Coronary artery (tissue), 2 donors: Measurements from ENCODE around the gene LCLAT1.

Source experiments
- DNase-seq: peaks from one replicate; pipeline ENCODE4 v3.0.0-alpha.2; 2017; ENCODE audit warnings: low spot score
- H3K27ac ChIP-seq, 2 donors: fragments of 200-600 bp; sonication (generic); one replicate each; pipeline ENCODE4 v1.5.1; 2016 to 2019
- H3K4me3 ChIP-seq: fragments of 200-600 bp; sonication (generic); 2 replicates; pipeline ENCODE4 v1.5.1; 2016; ENCODE audit warnings: mild to moderate bottlenecking, moderate library complexity
- TF ChIP-seq, protein P1 (sequence below): fragments of 200-600 bp; sonication (generic); IDR thresholded peaks from one replicate; pipeline ENCODE4 v1.5.1; 2019; ENCODE audit warnings: antibody characterized with exemption

The LCLAT1 gene

DNA sequence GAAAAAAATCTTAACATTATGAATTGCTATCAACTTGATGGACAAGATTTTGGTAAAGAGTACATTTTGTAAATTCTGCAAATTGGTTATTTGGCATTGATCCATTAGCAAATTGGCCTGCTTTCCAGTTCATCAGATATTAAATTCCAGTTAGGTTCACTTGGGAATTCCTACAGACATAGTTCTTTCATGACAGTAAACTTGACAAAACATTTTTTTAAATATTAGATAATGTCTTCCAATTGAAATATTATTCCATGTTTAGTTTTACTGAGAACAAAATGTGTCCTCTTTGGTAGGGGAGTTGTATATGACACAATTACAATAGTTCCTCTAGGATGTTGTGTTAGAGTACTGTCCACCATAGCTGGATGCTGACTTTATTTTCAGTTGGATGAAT, 141.9 kb downstream of the LCLAT1 start:
- DNase-seq = no peak
- Histone ChIP-seq H3K4me3 (no peak overlapping the region), H3K27ac (no peak overlapping the region)
- TF ChIP-seq, protein P1, sequence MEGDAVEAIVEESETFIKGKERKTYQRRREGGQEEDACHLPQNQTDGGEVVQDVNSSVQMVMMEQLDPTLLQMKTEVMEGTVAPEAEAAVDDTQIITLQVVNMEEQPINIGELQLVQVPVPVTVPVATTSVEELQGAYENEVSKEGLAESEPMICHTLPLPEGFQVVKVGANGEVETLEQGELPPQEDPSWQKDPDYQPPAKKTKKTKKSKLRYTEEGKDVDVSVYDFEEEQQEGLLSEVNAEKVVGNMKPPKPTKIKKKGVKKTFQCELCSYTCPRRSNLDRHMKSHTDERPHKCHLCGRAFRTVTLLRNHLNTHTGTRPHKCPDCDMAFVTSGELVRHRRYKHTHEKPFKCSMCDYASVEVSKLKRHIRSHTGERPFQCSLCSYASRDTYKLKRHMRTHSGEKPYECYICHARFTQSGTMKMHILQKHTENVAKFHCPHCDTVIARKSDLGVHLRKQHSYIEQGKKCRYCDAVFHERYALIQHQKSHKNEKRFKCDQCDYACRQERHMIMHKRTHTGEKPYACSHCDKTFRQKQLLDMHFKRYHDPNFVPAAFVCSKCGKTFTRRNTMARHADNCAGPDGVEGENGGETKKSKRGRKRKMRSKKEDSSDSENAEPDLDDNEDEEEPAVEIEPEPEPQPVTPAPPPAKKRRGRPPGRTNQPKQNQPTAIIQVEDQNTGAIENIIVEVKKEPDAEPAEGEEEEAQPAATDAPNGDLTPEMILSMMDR = no peak

DNA sequence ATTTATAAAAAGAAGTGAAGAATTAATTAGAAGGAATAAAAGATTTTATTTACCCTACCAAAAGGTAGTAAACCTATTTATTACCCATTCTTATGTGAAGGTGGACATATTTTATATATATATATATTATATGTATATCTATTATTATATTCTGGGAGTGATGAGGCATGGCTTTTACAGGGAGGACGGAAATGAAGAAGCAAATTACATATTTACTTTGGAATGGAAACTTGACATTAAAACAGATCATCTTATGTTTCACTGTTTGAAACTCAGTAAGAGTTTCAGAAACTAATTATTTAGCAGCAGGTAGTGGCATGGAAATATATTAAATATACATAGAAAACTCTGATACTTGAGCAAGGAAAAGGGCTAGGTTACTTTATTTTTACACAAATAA, 143.4 kb downstream of the LCLAT1 start:
- Histone ChIP-seq H3K4me3 (no peak overlapping the region), H3K27ac (no peak overlapping the region)
- no peak for DNase-seq
- TF ChIP-seq, protein P1 = no peak

DNA sequence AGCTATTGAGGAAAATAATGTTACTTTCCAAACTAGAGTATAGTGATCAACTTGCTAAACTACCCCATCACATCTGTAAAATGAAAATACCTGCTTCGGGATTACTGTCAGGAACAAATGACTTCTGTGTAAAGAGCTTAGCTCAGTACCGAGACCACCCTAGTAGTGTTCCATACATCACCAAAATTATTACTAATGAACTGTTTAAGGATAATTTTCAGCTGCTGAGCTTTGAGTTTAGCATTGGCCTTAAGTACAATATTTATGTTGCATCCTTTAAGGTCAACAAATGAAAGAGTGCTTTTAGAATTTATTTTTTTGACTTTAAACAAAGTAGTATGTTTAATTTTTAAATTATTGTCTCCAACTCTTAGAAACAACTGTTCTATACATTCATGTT, 144.1 kb downstream of the LCLAT1 start:
- TF ChIP-seq, protein P1 = no peak
- Histone ChIP-seq H3K27ac (no peak overlapping the region), H3K4me3 (no peak overlapping the region)
- DNase-seq = no peak

DNA sequence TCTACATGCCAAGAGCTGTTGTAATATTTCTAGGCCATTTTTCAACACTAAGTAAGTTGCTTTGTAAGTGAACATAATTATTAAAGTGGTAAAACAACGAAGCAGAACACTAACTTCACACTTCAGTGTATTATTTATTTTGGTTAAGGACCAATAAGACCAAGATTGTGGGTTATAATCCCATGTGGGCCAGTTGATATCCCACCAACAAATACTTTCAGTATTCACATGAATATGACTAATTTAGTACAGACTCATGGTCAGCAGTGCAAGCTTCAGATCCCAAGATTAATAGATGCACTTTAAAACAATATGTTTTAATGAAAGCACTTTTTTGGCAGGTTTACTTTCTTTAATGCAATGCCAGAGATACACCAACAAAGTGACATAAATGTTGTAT, 154.3 kb downstream of the LCLAT1 start:
- H3K27ac ChIP-seq = no peak overlapping the region
- TF ChIP-seq, protein P1 = no peak
- H3K4me3 ChIP-seq = no peak overlapping the region
- DNase-seq = no peak

DNA sequence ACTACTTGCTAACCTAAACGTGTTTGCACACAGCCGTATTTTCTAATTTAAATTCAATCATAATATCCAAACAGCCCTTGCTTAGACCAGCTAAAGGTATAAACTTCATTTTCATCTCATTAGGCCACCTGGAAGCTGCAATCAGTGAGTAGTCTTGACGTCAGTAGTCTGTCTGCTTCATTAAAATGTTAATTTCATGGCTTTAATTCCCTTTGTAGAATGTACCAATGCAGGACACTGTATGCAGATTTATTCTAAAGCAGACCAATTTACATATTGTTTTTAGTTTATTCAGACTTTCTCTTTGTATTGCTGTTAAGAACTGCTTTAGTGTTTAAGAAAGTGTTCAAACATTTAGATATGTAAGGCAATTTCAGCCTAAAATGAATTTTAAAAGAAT, 158.2 kb downstream of the LCLAT1 start:
- H3K27ac ChIP-seq = no peak overlapping the region

DNA sequence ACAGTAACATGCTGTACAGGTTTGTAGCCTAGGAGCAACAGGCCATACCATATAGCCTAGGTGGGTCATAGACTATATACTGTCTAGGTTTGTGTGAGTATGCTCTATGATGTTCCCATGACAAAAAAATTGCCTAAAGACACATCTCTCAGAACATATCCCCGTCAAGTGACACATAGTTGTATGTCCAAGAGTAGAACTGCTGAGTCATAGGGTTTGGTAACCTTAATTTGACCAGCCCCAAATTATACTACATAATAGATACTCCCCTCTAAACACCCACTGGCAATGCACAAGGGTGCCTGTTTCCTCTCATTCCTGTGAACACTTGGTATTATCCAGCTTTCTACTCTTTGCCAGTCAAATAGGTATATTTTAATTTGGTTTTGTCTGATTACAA, 161.6 kb downstream of the LCLAT1 start:
- no peak for DNase-seq
- TF ChIP-seq, protein P1 = no peak
- Histone ChIP-seq H3K4me3 (no peak overlapping the region), H3K27ac (no peak overlapping the region)

More for the DNA sequence above, 158.2 kb downstream of the LCLAT1 start:
- no peak for DNase-seq
- no peak overlapping the region for H3K4me3 ChIP-seq
- TF ChIP-seq, protein P1 = no peak

DNA sequence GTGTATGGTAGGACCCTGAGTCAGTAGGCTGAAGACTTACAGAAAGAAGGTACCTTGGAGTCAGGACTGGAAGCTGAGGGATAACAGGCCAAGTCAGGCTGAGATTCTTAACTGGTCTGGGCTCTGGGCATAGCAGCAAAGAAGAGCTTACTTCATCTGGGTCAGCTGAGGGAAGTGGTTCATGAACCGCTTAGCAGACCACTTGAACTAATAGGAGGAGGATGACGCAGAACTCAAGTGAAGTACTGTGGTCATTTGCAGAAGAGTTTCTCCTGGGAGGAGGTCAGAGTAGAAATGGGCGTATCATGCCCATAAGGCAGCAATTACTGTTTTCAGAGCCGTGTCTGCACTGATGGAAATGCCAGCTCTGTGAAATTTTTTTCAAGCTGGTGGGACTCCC, 164.5 kb downstream of the LCLAT1 start:
- no peak for DNase-seq
- H3K4me3 ChIP-seq = peak overlapping the region; percentile 5
- TF ChIP-seq, protein P1 = no peak
- H3K27ac ChIP-seq = peak overlapping the region in 1 of 2 donors; percentile 15
